Measurements from ENCODE around the gene LRRFIP1. TPM values are rescaled to one million over a fixed set of nuclear protein-coding genes. Genes with fewer than 3 reads are reported as not detected.
A peak's percentile ranks its signal among the peaks of the same experiment; 100 is the strongest.

LRRFIP1 gene
- polyA plus RNA-seq, 2 donors, result 58.9 to 69.5 TPM

DNA sequence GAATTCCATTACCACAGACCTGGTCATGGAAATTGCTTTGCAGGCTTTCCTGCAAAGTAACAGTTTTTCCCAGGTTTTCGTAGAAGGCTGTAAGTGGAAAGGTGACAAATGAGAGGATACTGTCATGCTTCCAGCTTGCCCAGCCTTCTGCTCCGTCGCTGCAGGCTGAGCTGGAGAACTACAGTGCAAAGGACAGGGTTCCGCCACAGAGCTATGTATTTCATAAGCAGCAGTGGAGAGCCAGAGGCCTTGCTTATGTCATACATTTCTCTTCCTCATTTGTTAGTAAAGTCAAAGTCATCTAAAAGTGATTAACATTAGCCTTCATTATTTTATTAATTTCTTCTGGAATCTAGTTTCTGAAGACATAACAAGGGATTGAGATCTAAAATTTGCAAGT lies 98.3 kb downstream of the LRRFIP1 start:
- 75% methylated on average over 4 of the region's 4 CpGs for WGBS, 2 donors
- Histone ChIP-seq H3K9me3 (ENCODE audit: control insufficient read depth in 2 of 2, insufficient read depth in 1 of 2, low read depth in 1 of 2, low read length in 1 of 2) (no peaks in the 10 kb centered on the region), H3K36me3 (ENCODE audit: control insufficient read depth in 2 of 2, insufficient read depth in 2 of 2, low read length in 1 of 2) (peaks cover 0 to 9% of the 10 kb centered on the region in 2 donors), H3K4me1 (ENCODE audit: control insufficient read depth in 2 of 2, insufficient read depth in 2 of 2, low read length in 1 of 2) (peaks cover 5 to 8% of the 10 kb centered on the region in 2 donors), H3K4me3 (ENCODE audit: low read depth in 1 of 2, low read length in 2 of 2) (no peak overlapping the region), H3K27ac (ENCODE audit: low read depth in 2 of 2, low read length in 1 of 2) (no peak overlapping the region), H3K27me3 (ENCODE audit: control insufficient read depth in 1 of 2, insufficient read depth in 2 of 2, low read length in 2 of 2) (no peaks in the 10 kb centered on the region)

DNA sequence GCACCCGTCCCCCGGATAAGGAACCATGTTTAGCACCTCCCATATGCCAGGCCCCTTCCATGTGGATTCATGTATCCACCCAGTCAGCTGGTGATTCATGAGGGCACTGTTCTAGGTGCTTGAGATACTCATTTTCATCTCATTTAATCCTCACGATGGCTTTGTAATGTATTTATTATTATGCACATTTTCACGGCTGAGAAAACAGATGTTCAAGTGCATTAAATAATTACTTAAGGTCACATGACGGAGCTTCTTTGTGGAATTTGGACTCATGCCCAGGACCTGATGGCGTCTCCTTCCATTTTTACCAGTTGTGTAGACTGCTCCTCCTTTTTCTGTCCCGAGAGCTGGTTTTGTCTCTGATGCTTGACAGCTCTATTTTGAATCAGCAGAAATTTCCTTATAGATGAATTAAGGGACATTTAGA lies 99.0 kb downstream of the LRRFIP1 start:
- Histone ChIP-seq H3K36me3 (ENCODE audit: control insufficient read depth in 2 of 2, insufficient read depth in 2 of 2, low read length in 1 of 2) (peaks cover 0 to 9% of the 10 kb centered on the region in 2 donors), H3K27ac (ENCODE audit: low read depth in 2 of 2, low read length in 1 of 2) (peak overlapping the region; percentile 30 to 61), H3K4me3 (ENCODE audit: low read depth in 1 of 2, low read length in 2 of 2) (no peak overlapping the region), H3K27me3 (ENCODE audit: control insufficient read depth in 1 of 2, insufficient read depth in 2 of 2, low read length in 2 of 2) (no peaks in the 10 kb centered on the region), H3K9me3 (ENCODE audit: control insufficient read depth in 2 of 2, insufficient read depth in 1 of 2, low read depth in 1 of 2, low read length in 1 of 2) (no peaks in the 10 kb centered on the region), H3K4me1 (ENCODE audit: control insufficient read depth in 2 of 2, insufficient read depth in 2 of 2, low read length in 1 of 2) (peaks cover 5 to 14% of the 10 kb centered on the region in 2 donors)
- 23% methylated on average over 7 of the region's 7 CpGs for WGBS, 2 donors

DNA sequence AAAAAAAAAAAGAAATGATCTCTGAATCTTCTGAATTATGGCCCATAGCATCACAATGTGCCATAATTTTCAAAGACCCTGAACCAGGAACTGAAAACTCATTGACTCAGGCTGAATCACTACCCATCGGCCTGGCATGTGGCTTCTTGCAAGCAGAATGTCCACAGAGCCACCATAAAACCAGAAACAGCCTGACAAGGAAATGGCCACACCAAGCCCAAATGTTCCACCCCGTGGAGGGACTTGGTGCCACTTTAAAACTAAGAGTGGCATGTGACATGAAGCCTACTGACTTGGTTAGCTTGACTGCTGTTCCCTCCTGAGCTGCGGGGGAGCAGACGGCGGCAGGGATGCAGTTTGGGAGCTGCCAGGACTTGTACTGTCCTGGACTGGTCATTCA lies 100.0 kb downstream of the LRRFIP1 start:
- Histone ChIP-seq H3K9me3 (ENCODE audit: control insufficient read depth in 2 of 2, insufficient read depth in 1 of 2, low read depth in 1 of 2, low read length in 1 of 2) (no peaks in the 10 kb centered on the region), H3K27ac (ENCODE audit: low read depth in 2 of 2, low read length in 1 of 2) (peak overlapping the region; percentile 1 to 50), H3K4me3 (ENCODE audit: low read depth in 1 of 2, low read length in 2 of 2) (no peak overlapping the region), H3K27me3 (ENCODE audit: control insufficient read depth in 1 of 2, insufficient read depth in 2 of 2, low read length in 2 of 2) (no peaks in the 10 kb centered on the region), H3K4me1 (ENCODE audit: control insufficient read depth in 2 of 2, insufficient read depth in 2 of 2, low read length in 1 of 2) (peaks cover 7 to 16% of the 10 kb centered on the region in 2 donors), H3K36me3 (ENCODE audit: control insufficient read depth in 2 of 2, insufficient read depth in 2 of 2, low read length in 1 of 2) (peaks cover 0 to 4% of the 10 kb centered on the region in 2 donors)
- 76 to 81% methylated on average over 5 of the region's 5 CpGs for WGBS, 2 donors

DNA sequence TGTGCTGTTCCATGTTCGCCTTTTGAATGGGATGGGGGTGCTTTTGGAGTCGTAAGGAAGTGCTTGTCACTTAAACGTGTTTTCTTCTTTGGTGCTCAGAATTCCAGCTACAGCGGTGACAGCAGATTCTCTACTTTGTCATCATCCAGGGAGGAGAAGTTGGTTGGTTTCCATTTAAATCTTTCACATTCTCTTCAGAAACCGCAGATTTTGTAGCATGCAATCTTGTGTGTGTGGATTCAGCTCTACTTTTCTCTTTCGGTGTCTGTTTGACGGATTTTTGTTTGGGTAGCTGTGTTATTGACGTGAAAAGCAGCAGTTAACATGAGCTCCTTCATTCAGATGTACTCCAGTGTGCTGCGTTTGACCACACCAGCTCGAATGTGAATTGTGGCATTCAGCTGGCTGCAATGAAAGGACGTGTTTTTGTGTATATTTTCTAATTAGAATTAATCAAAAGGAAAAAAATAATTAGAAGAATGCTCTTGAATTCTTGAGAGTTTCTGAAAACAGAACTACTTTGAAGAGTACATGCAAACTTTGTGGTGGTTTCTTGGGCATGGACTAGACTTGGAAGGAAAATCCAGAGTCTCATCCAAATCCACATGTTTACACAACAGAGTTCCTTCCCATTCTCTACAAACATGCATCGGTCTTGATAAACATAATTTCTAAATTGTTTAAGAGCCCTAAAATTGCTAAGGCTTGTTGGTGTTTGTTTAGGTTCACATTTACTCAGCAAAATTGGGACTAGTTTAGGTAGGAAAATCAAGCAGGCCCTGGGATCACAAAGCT lies 102.5 kb downstream of the LRRFIP1 start:
- no peak overlapping the region for H3K4me3 ChIP-seq (ENCODE audit: low read depth in 1 of 2, low read length in 2 of 2)
- peaks cover 10 to 24% of the 10 kb centered on the region in 2 donors for H3K4me1 ChIP-seq (ENCODE audit: control insufficient read depth in 2 of 2, insufficient read depth in 2 of 2, low read length in 1 of 2)
- peaks cover 0 to 4% of the 10 kb centered on the region in 2 donors for H3K36me3 ChIP-seq (ENCODE audit: control insufficient read depth in 2 of 2, insufficient read depth in 2 of 2, low read length in 1 of 2)
- no peaks in the 10 kb centered on the region for H3K27me3 ChIP-seq (ENCODE audit: control insufficient read depth in 1 of 2, insufficient read depth in 2 of 2, low read length in 2 of 2)
- peak overlapping the region; percentile 13 for H3K27ac ChIP-seq (ENCODE audit: low read depth in 2 of 2, low read length in 1 of 2)
- H3K9me3 ChIP-seq (ENCODE audit: control insufficient read depth in 2 of 2, insufficient read depth in 1 of 2, low read depth in 1 of 2, low read length in 1 of 2), result no peaks in the 10 kb centered on the region
- 84 to 88% methylated on average over 12 of the region's 12 CpGs for WGBS, 2 donors

DNA sequence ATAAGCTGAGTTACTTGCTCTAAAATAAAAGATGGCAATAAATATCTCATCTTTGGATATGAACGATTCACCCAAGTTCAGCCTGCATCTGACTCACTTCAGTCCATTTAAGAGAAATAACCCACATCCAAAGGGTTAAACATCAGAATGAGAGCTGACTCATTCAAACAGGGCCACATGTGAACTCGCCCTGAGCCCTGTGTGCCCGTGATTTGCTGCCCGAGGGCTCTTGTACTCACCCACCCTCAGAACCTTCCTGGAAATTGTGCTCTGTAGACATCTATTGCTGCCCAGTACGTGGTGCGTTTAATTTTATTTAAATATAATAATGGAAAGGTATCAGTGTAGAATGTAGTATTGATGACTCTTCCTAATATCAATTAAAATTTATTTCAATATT lies 104.3 kb downstream of the LRRFIP1 start:
- Histone ChIP-seq H3K27ac (ENCODE audit: low read depth in 2 of 2, low read length in 1 of 2) (no peak overlapping the region), H3K9me3 (ENCODE audit: control insufficient read depth in 2 of 2, insufficient read depth in 1 of 2, low read depth in 1 of 2, low read length in 1 of 2) (no peaks in the 10 kb centered on the region), H3K4me1 (ENCODE audit: control insufficient read depth in 2 of 2, insufficient read depth in 2 of 2, low read length in 1 of 2) (peaks cover 7 to 30% of the 10 kb centered on the region in 2 donors), H3K4me3 (ENCODE audit: low read depth in 1 of 2, low read length in 2 of 2) (no peak overlapping the region), H3K27me3 (ENCODE audit: control insufficient read depth in 1 of 2, insufficient read depth in 2 of 2, low read length in 2 of 2) (no peaks in the 10 kb centered on the region), H3K36me3 (ENCODE audit: control insufficient read depth in 2 of 2, insufficient read depth in 2 of 2, low read length in 1 of 2) (peaks cover 0 to 6% of the 10 kb centered on the region in 2 donors)
- 17 to 29% methylated on average over 6 of the region's 6 CpGs for WGBS, 2 donors

DNA sequence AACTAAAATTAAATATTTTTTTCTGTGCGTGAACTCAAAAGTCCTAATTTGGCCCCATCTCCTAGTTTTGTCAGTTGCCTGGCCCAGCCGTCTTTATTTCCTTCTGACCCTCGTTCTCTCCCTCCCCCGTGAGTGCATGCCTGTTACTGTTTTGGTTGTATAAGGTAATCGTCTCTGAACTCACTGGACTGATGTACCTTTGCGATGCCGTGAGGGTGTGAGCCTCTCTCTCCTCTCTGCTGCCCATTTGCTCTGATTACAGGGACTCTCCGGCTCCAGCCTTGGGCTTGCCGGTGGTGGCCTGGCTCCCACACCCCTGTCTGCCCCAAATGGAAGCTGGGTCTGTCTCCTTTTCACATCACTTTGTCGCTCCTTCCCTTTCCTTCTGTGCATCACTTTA lies 104.7 kb downstream of the LRRFIP1 start:
- Histone ChIP-seq H3K4me1 (ENCODE audit: control insufficient read depth in 2 of 2, insufficient read depth in 2 of 2, low read length in 1 of 2) (peaks cover 7 to 34% of the 10 kb centered on the region in 2 donors), H3K36me3 (ENCODE audit: control insufficient read depth in 2 of 2, insufficient read depth in 2 of 2, low read length in 1 of 2) (peaks cover 0 to 9% of the 10 kb centered on the region in 2 donors), H3K4me3 (ENCODE audit: low read depth in 1 of 2, low read length in 2 of 2) (no peak overlapping the region), H3K9me3 (ENCODE audit: control insufficient read depth in 2 of 2, insufficient read depth in 1 of 2, low read depth in 1 of 2, low read length in 1 of 2) (no peaks in the 10 kb centered on the region), H3K27ac (ENCODE audit: low read depth in 2 of 2, low read length in 1 of 2) (peak overlapping the region; percentile 50 to 58), H3K27me3 (ENCODE audit: control insufficient read depth in 1 of 2, insufficient read depth in 2 of 2, low read length in 2 of 2) (no peaks in the 10 kb centered on the region)
- 51 to 71% methylated on average over 10 of the region's 10 CpGs for WGBS, 2 donors

DNA sequence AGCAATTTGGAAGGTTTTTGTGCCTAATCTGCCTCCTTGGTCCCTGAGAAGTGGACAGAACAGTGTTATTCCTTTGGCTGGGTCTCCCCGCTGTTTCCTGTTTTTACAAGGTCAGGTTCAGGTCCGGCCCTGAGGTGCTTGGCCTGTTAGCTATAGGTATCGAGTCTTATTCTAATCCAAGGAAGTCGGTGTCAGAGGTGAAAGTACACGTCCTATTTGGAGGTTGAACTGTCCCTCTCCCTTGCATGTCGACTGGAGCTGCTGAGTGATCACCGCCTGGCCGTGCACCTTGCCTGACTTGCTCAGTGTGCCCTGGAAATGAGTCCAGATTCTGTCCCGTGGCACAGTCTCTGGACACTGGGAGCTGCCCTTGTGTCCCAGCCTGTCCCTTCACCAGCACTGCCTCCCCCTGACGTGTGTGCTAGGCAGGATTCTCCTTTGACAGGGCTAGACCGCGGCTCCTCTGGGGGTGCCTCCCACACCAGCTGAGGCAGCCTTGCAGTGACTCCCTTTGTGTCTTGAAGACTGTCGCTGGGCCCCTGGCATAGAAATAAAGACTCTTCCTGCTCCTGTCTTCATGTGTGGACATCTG lies 105.5 kb downstream of the LRRFIP1 start:
- Histone ChIP-seq H3K4me1 (ENCODE audit: control insufficient read depth in 2 of 2, insufficient read depth in 2 of 2, low read length in 1 of 2) (peaks cover 5 to 31% of the 10 kb centered on the region in 2 donors), H3K36me3 (ENCODE audit: control insufficient read depth in 2 of 2, insufficient read depth in 2 of 2, low read length in 1 of 2) (peaks cover 0 to 11% of the 10 kb centered on the region in 2 donors), H3K9me3 (ENCODE audit: control insufficient read depth in 2 of 2, insufficient read depth in 1 of 2, low read depth in 1 of 2, low read length in 1 of 2) (no peaks in the 10 kb centered on the region), H3K27ac (ENCODE audit: low read depth in 2 of 2, low read length in 1 of 2) (peak overlapping the region; percentile 35 to 70), H3K27me3 (ENCODE audit: control insufficient read depth in 1 of 2, insufficient read depth in 2 of 2, low read length in 2 of 2) (no peaks in the 10 kb centered on the region), H3K4me3 (ENCODE audit: low read depth in 1 of 2, low read length in 2 of 2) (no peak overlapping the region)
- WGBS, 2 donors, result 55 to 57% methylated on average over 13 of the region's 13 CpGs

DNA sequence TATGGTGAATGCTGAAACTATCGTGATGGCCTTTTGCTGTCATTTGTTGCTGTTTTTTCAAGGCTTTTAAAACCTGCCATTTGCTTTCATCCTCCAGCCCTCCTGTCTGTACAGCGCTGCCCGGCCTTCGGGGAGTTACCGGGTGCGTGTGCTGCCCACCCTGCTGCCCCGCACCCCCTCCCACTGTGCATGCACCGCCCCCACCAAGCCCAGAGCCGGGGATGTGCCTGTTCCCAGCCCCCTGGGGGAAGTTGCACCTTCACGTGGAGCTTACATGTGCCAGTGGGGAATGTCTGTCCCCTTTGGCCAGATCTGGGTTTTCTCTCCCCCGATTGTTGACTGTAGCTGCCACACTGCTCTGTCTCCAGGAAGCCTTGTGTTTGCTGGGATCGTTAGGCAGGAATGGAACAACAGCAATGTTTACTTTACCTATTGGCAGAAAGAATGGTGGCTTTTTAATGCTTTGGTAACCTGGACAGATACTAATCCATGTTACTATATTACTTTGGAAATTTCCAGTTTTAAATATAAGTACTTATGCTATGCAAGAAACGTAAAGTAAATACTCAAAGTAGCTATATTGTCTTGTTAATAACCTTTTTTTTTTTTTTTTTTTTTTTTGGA lies 106.4 kb downstream of the LRRFIP1 start:
- Histone ChIP-seq H3K4me1 (ENCODE audit: control insufficient read depth in 2 of 2, insufficient read depth in 2 of 2, low read length in 1 of 2) (peaks cover 5 to 31% of the 10 kb centered on the region in 2 donors), H3K36me3 (ENCODE audit: control insufficient read depth in 2 of 2, insufficient read depth in 2 of 2, low read length in 1 of 2) (peaks cover 0 to 15% of the 10 kb centered on the region in 2 donors), H3K27me3 (ENCODE audit: control insufficient read depth in 1 of 2, insufficient read depth in 2 of 2, low read length in 2 of 2) (no peaks in the 10 kb centered on the region), H3K4me3 (ENCODE audit: low read depth in 1 of 2, low read length in 2 of 2) (no peak overlapping the region), H3K9me3 (ENCODE audit: control insufficient read depth in 2 of 2, insufficient read depth in 1 of 2, low read depth in 1 of 2, low read length in 1 of 2) (no peaks in the 10 kb centered on the region), H3K27ac (ENCODE audit: low read depth in 2 of 2, low read length in 1 of 2) (peak overlapping the region in 1 of 2 donors; percentile 68)
- WGBS, 2 donors, result 42 to 54% methylated on average over 13 of the region's 13 CpGs

DNA sequence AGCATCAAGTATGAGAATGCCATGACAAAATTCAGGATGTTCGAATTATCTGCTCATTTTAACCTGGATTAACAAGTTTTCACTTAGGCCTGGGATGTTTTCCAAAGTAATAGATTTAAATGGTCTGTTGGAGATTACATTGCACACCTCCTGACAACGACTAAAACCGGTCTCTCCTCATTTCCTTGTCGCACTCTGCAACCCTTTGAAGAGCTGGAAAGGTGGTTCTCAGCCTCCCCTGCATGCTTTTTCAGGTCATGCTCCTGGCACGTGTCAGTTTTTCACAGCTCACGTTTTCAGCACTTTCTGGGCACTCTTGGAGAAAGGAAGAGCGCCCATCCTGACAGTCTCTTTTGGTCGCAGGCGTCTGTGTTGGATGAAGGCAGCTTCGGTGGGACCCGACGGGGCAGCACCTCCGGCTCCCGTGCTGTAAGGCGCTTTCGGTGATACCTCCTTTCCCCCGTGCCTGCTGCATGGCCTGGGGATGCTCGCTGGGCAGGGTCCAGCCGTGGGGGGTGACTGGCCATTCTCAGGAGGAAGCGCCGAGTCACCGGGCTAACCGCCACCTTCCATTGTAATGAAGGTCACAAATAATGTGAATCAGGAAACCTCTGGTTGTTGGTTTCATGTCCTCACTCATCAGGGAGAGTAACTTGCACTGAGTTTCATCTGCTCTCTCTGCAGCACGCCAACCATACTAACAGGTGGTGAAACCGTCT lies 107.7 kb downstream of the LRRFIP1 start:
- Histone ChIP-seq H3K27me3 (ENCODE audit: control insufficient read depth in 1 of 2, insufficient read depth in 2 of 2, low read length in 2 of 2) (no peaks in the 10 kb centered on the region), H3K9me3 (ENCODE audit: control insufficient read depth in 2 of 2, insufficient read depth in 1 of 2, low read depth in 1 of 2, low read length in 1 of 2) (no peaks in the 10 kb centered on the region), H3K4me3 (ENCODE audit: low read depth in 1 of 2, low read length in 2 of 2) (no peak overlapping the region), H3K4me1 (ENCODE audit: control insufficient read depth in 2 of 2, insufficient read depth in 2 of 2, low read length in 1 of 2) (peaks cover 5 to 31% of the 10 kb centered on the region in 2 donors), H3K27ac (ENCODE audit: low read depth in 2 of 2, low read length in 1 of 2) (peak overlapping the region in 1 of 2 donors; percentile 78), H3K36me3 (ENCODE audit: control insufficient read depth in 2 of 2, insufficient read depth in 2 of 2, low read length in 1 of 2) (peaks cover 0 to 15% of the 10 kb centered on the region in 2 donors)
- 74 to 75% methylated on average over 25 of the region's 25 CpGs for WGBS, 2 donors
